ENCODE measurements around the gene BANP. TPM values are rescaled to one million over a fixed set of nuclear protein-coding genes. Genes with fewer than 3 reads are reported as not detected.

The BANP gene
- total RNA-seq, 1 experiment from 2014 or later = 37.2 TPM

DNA sequence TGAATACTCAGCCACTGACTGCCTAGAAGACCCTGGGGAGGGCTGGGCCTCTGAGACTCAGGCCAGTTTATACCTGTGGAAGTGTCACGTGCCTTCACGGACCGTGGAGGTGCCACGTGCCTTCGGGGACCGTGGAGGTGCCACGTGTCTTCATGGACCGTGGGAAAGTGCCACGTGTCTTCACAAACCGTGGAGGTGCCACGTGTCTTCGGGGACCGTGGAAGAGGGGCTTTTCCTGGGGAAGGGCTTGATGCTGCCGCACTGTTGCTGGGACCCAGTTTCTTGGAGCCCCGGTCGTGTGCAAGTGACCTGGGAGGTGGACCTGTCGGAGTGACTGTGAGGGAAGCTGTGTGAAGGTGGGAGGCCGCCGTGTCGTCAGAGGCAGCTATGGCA lies 166.2 kb downstream of the BANP start:
- Histone ChIP-seq H3K27ac (ENCODE audit: low read depth, low read length) (no peak overlapping the region), H3K4me3 (replicated peaks in 1 of 2; ENCODE audit: low read depth in 1 of 2, low read length in 2 of 2) (no peak overlapping the region), H3K9ac (ENCODE audit: low read length) (no peak overlapping the region), H3K4me2 (ENCODE audit: low read length) (no peak overlapping the region), H3K4me1 (ENCODE audit: control insufficient read depth in 1 of 2, insufficient read depth in 2 of 2, low read length in 2 of 2) (peaks cover 0 to 11% of the 10 kb centered on the region in 2 experiments; a peak in 2 of 4 replicates), H3K79me2 (ENCODE audit: insufficient read depth, low read length) (no peaks in the 10 kb centered on the region), H3K36me3 (ENCODE audit: control insufficient read depth in 1 of 2, insufficient read depth in 2 of 2, low read length in 2 of 2) (no peaks in the 10 kb centered on the region), H3K9me3 (ENCODE audit: control insufficient read depth in 1 of 2, insufficient read depth in 1 of 2, low read depth in 1 of 2, low read length in 2 of 2) (no peaks in the 10 kb centered on the region), H4K20me1 (ENCODE audit: insufficient read depth) (no peaks in the 10 kb centered on the region), H2AFZ (ENCODE audit: low read depth, low read length, poor library complexity, severe bottlenecking) (no peak overlapping the region), H3K9me2 (ENCODE audit: insufficient read depth) (no peaks in the 10 kb centered on the region), H3K27me3 (ENCODE audit: insufficient read depth, low read length) (no peaks in the 10 kb centered on the region)
- POLR2A ChIA-PET = no interaction called here
- CTCF ChIA-PET = no interaction called here
- DNase-seq (ENCODE audit: low read depth, low spot score) (no peak), ATAC-seq (no peak)
- intact Hi-C loops (cut with micrococcal nuclease) = no loop called here
- no TSS peak for BruUV-seq (replicated peaks)
- RAD21 ChIA-PET (ENCODE audit: low non-redundant PET in 1 of 2, low total read pairs in 2 of 2, uncharacterized antibody in 2 of 2, unreplicated experiment in 2 of 2) = no interaction called here
- TF ChIP-seq FOSL1 (IDR thresholded peaks at IDR 0.05; ENCODE audit: low read depth) (no peak), EGR1 (IDR thresholded peaks at IDR 0.05; ENCODE audit: low read depth) (no peak), REST (IDR thresholded peaks at IDR 0.05; ENCODE audit: low read depth) (no peak), SIN3A (IDR thresholded peaks at IDR 0.05; ENCODE audit: low read depth) (no peak), ZBTB33 (IDR thresholded peaks at IDR 0.05; ENCODE audit: extremely low read depth, insufficient replicate concordance, low read length) (no peak)
- TF ChIP-seq, protein P1, sequence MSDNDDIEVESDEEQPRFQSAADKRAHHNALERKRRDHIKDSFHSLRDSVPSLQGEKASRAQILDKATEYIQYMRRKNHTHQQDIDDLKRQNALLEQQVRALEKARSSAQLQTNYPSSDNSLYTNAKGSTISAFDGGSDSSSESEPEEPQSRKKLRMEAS (IDR thresholded peaks at IDR 0.05) = no peak

Measured in HCT116 (cell line).